Chondrocyte (in vitro differentiated cells): Measurements from ENCODE around the gene KCNA2. TPM values are rescaled to one million over a fixed set of nuclear protein-coding genes. Genes with fewer than 3 reads are reported as not detected.

ENCODE experiments used
- DNase-seq: peaks from one replicate; pipeline ENCODE4 v3.0.0; 2021; ENCODE audit warnings: mixed read lengths, low spot score
- H3K27ac Mint-ChIP-seq: one replicate; pipeline ENCODE4 v1.8.0; 2021; ENCODE audit warnings: mild to moderate bottlenecking, moderate library complexity, mixed read lengths; ENCODE audit not compliant: unreplicated experiment
- H3K27me3 Mint-ChIP-seq: 2 replicates; pipeline ENCODE4 v1.8.0; 2021; ENCODE audit warnings: low read depth, mixed read lengths
- H3K36me3 Mint-ChIP-seq: 2 replicates; pipeline ENCODE4 v1.8.0; 2021; ENCODE audit warnings: low read depth, mixed read lengths
- H3K4me1 Mint-ChIP-seq: 2 replicates; pipeline ENCODE4 v1.8.0; 2021; ENCODE audit warnings: low read depth, mild to moderate bottlenecking, mixed read lengths
- H3K4me3 Mint-ChIP-seq: one replicate; pipeline ENCODE4 v1.8.0; 2021; ENCODE audit warnings: mild to moderate bottlenecking, moderate library complexity, mixed read lengths; ENCODE audit not compliant: unreplicated experiment
- H3K9me3 Mint-ChIP-seq: 2 replicates; pipeline ENCODE4 v1.8.0; 2021; ENCODE audit warnings: low read depth, mixed read lengths
- CTCF ChIP-seq: fragments of 200-600 bp; sonication (generic); IDR thresholded peaks from 2 replicates; pipeline ENCODE4 v1.5.0; 2021; ENCODE audit warnings: antibody characterized with exemption, mild to moderate bottlenecking, moderate library complexity
- total RNA-seq: library from RNA; stranded (reverse); gene quantifications from 3 replicates; pipeline ENCODE4 v1.2.1, GENCODE V29; 2021

The KCNA2 gene
- total RNA-seq, 1 donor from 2014 or later = 0.17 TPM

- no peaks in the 10 kb centered on the region for H3K9me3 Mint-ChIP-seq
- no peaks in the 10 kb centered on the region for H3K36me3 Mint-ChIP-seq
- peaks cover 23% of the 10 kb centered on the region for H3K27me3 Mint-ChIP-seq
- no peak overlapping the region for H3K4me3 Mint-ChIP-seq
- no peak overlapping the region for H3K27ac Mint-ChIP-seq
- no peaks in the 10 kb centered on the region for H3K4me1 Mint-ChIP-seq
- no peak for DNase-seq
- TF ChIP-seq CTCF = no peak
Observed at GRCh38 chr1:110545492-110545891, 60.7 kb downstream of the KCNA2 start.

GRCh38 chr1:110544753-110545152, 61.4 kb downstream of the KCNA2 start:
- Mint-ChIP-seq H3K4me3 (no peak overlapping the region), H3K36me3 (no peaks in the 10 kb centered on the region), H3K27me3 (peaks cover 18% of the 10 kb centered on the region), H3K4me1 (no peaks in the 10 kb centered on the region), H3K27ac (no peak overlapping the region), H3K9me3 (no peaks in the 10 kb centered on the region)
- DNase-seq = no peak
- TF ChIP-seq CTCF = no peak

Other genes starting within 250 kb of the KCNA2 start
- 16.5 to 23.9 TPM (median 17.0 TPM) in 3 replicates for gene SLC16A4, start 215.3 kb downstream of the KCNA2 start, total RNA-seq
- 97.1 to 112 TPM (median 104 TPM) in 3 replicates for gene LAMTOR5, start 198.7 kb downstream of the KCNA2 start, total RNA-seq
- gene PROK1, start 155.2 kb downstream of the KCNA2 start, total RNA-seq = not detected in 3 replicates
- gene KCNA10, start 87.2 kb downstream of the KCNA2 start, total RNA-seq = not detected in 3 replicates
- gene KCNA3, start 68.6 kb upstream of the KCNA2 start, total RNA-seq = not detected in 3 replicates